HCT116 (cell line): Measurements from ENCODE around the gene SYNE1.

Experiments used
- ATF3 ChIP-seq: IDR thresholded peaks from 2 replicates; pipeline ENCODE4 v1.6.1; 2012
- CTCF ChIP-seq, 3 experiments: fragments of 200-600 bp in 1 of 3; sonication (generic) in 1 of 3; IDR thresholded peaks in 2 of 3; conservative IDR thresholded peaks in 1 of 3; 2 replicates each; pipeline ENCODE4 v1.5.1; 2012 to 2017; ENCODE audit warnings: low read depth in 2 of 3, low read length in 2 of 3, antibody characterized with exemption in 1 of 3, borderline replicate concordance in 1 of 3, control low read depth in 1 of 3, mild to moderate bottlenecking in 1 of 3, mixed read lengths in 1 of 3, mixed run types in 1 of 3, moderate library complexity in 1 of 3; ENCODE audit not compliant: insufficient read depth in 1 of 3
- EGR1 ChIP-seq: IDR thresholded peaks from 2 replicates; pipeline ENCODE4 v1.6.1; 2012; ENCODE audit warnings: low read depth
- EZH2 ChIP-seq: fragments of 200-600 bp; sonication (generic); IDR thresholded peaks from 2 replicates; pipeline ENCODE4 v1.6.1; 2017; ENCODE audit warnings: antibody characterized with exemption, mixed run types
- FOSL1 ChIP-seq: IDR thresholded peaks from 2 replicates; pipeline ENCODE4 v1.6.1; 2012; ENCODE audit warnings: low read depth
- POLR2A ChIP-seq: IDR thresholded peaks from 2 replicates; pipeline ENCODE4 v1.7.0; 2011; ENCODE audit warnings: borderline replicate concordance; ENCODE audit not compliant: insufficient read depth, insufficient read length; ENCODE audit errors: extremely low read depth
- POLR2AphosphoS5 ChIP-seq: IDR thresholded peaks from 2 replicates; pipeline ENCODE4 v1.6.1; 2011; ENCODE audit warnings: mild to moderate bottlenecking, low read depth, low read length, moderate library complexity
- YY1 ChIP-seq: IDR thresholded peaks from 2 replicates; pipeline ENCODE4 v1.6.1; 2011; ENCODE audit warnings: low read length, low read depth, moderate library complexity, mild to moderate bottlenecking; ENCODE audit not compliant: insufficient replicate concordance; ENCODE audit errors: extremely low read depth
- ZNF274 ChIP-seq: fragments of 200-500 bp; sonication (Bioruptor generic); IDR thresholded peaks from 2 replicates; pipeline ENCODE4 v1.6.1; 2014; ENCODE audit warnings: mild to moderate bottlenecking, low read depth, low read length, inconsistent platforms
- TF ChIP-seq, protein P1 (sequence below): IDR thresholded peaks from 2 replicates; pipeline ENCODE4 v1.6.1; 2012

GRCh38 chr6:152571089-152571488 lies 66.1 kb downstream of the SYNE1 start:
- TF ChIP-seq CTCF (IDR thresholded peaks at IDR 0.05 in 2 of 3, conservative IDR thresholded peaks at IDR 0.05 in 1 of 3; ENCODE audit: borderline replicate concordance in 1 of 3, insufficient read depth in 1 of 3, low read depth in 2 of 3, low read length in 2 of 3) (no peak), POLR2A (no peak), FOSL1 (no peak), YY1 (no peak), ATF3 (no peak), EGR1 (no peak), ZNF274 (no peak), EZH2 (no peak), POLR2AphosphoS5 (no peak)
- TF ChIP-seq, protein P1, sequence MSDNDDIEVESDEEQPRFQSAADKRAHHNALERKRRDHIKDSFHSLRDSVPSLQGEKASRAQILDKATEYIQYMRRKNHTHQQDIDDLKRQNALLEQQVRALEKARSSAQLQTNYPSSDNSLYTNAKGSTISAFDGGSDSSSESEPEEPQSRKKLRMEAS: no peak
